Activated T-cell treated with anti-CD3 and anti-CD28 coated beads for 4 hours (primary cell): ENCODE results near the gene GTPBP1.

Experiments used
- DNase-seq: peaks from one replicate; pipeline ENCODE4 v3.0.0-alpha.2; 2020

The GTPBP1 gene

GRCh38 chr22:38704654-38705234 is 1.0 kb upstream of the GTPBP1 start:
- no peak for DNase-seq

- DNase-seq = peak; percentile 30
Observed at GRCh38 chr22:38706101-38706900, 557 bp downstream of the GTPBP1 start.

- DNase-seq = no peak
Observed at GRCh38 chr22:38706901-38707195, 1.1 kb downstream of the GTPBP1 start.

- no peak for DNase-seq
Observed at GRCh38 chr22:38707346-38707745, 1.6 kb downstream of the GTPBP1 start.

- DNase-seq = no peak
Observed at GRCh38 chr22:38707984-38708383, 2.2 kb downstream of the GTPBP1 start.

GRCh38 chr22:38709306-38709705 is 3.6 kb downstream of the GTPBP1 start:
- DNase-seq = no peak

- no peak for DNase-seq
Observed at GRCh38 chr22:38710351-38710750, 4.6 kb downstream of the GTPBP1 start.

- DNase-seq = no peak
Observed at GRCh38 chr22:38710866-38711265, 5.1 kb downstream of the GTPBP1 start.

GRCh38 chr22:38712486-38713207 is 6.9 kb downstream of the GTPBP1 start:
- no peak for DNase-seq

GRCh38 chr22:38713921-38714320 is 8.2 kb downstream of the GTPBP1 start:
- no peak for DNase-seq

GRCh38 chr22:38715176-38715764 is 9.5 kb downstream of the GTPBP1 start:
- no peak for DNase-seq

GRCh38 chr22:38715852-38716251 is 10.1 kb downstream of the GTPBP1 start:
- no peak for DNase-seq

- no peak for DNase-seq
Observed at GRCh38 chr22:38716271-38716670, 10.5 kb downstream of the GTPBP1 start.

GRCh38 chr22:38716826-38717225 is 11.1 kb downstream of the GTPBP1 start:
- no peak for DNase-seq

- no peak for DNase-seq
Observed at GRCh38 chr22:38717244-38717643, 11.5 kb downstream of the GTPBP1 start.

- DNase-seq = no peak
Observed at GRCh38 chr22:38718414-38718813, 12.7 kb downstream of the GTPBP1 start.

GRCh38 chr22:38719196-38719595 is 13.5 kb downstream of the GTPBP1 start:
- DNase-seq = no peak

- DNase-seq = no peak
Observed at GRCh38 chr22:38720350-38720749, 14.6 kb downstream of the GTPBP1 start.

GRCh38 chr22:38721551-38721950 is 15.8 kb downstream of the GTPBP1 start:
- no peak for DNase-seq

- no peak for DNase-seq
Observed at GRCh38 chr22:38724176-38724575, 18.4 kb downstream of the GTPBP1 start.

GRCh38 chr22:38724926-38725571 is 19.3 kb downstream of the GTPBP1 start:
- no peak for DNase-seq

- no peak for DNase-seq
Observed at GRCh38 chr22:38725900-38726655, 20.3 kb downstream of the GTPBP1 start.

GRCh38 chr22:38727123-38727522 is 21.4 kb downstream of the GTPBP1 start:
- no peak for DNase-seq
